ENCODE measurements around the gene ETFB. TPM values are rescaled to one million over a fixed set of nuclear protein-coding genes. Genes with fewer than 3 reads are reported as not detected.

The ETFB gene
- total and polyA plus RNA-seq, 10 of the 15 experiments (the other 5 are each of a cell fraction or from before 2014, with no cell fraction given), result 15.1 to 166 (median 87.8) TPM

DNA sequence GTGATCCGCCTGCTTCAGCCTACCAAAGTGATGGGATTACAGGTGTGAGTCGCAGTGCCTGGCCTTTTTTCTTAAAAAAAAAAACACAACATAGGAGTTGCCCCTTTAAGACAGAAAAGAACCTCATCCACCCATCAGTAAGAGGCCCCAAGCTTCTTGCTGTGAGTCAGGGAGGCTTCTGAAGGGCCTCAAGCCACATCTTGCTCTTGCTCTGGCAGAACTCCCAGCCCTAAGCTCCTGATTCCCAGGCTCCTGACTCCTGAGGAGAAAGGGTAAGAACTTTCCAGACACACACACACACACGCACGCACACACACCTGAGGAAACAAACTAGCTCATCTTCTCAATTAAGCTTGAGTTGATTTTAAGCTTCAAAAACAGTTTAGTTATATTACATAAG, 6.9 kb downstream of the ETFB start (continued):
- TF ChIP-seq EZH2 (IDR thresholded peaks at IDR 0.05; ENCODE audit: borderline replicate concordance, control insufficient read depth, low read depth, low read length), result no peak
- TF ChIP-seq ZNF24 (IDR thresholded peaks at IDR 0.05), result no peak
- no peak for TF ChIP-seq FOS (IDR thresholded peaks at IDR 0.05; ENCODE audit: borderline replicate concordance, extremely low read depth, insufficient read length)
- no peak for TF ChIP-seq NFYB (IDR thresholded peaks at IDR 0.05; ENCODE audit: insufficient read depth, low read depth, low read length)

DNA sequence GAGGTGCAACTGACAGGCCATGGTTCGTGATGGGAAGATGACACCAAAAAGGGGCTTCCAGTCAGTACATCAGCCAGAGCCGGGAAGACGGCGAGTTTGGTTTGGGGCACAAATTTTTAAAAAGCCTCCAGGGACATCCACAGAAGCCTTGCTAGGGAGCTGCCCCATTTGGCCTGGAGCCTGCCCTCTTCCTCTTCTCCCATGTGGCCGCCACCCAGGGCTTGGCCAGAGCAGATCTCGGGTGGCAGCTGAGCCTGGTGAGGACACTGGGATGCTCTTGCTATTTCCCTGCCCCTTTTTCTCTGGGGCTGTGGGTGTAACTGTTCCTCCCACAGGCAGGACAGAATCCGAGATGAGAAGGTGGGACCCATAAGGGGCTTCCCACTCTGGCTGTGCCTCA, 8.2 kb downstream of the ETFB start:
- 81% methylated on average over 6 of the region's 7 CpGs for WGBS (ENCODE audit: insufficient coverage, insufficient replicate concordance, low lambda C conversion rate, missing lambda C conversion rate)
- RAD21 ChIA-PET (ENCODE audit: unreplicated experiment), result interaction anchor here (0.6 kb wide), 1 partner anchor 10 kb away, joined by 3 read pairs; no protein-coding TSS in a partner anchor
- FAIRE-seq (no peak), ATAC-seq (no peak), DNase-seq (ENCODE audit: low read depth, low spot score) (no peak)
- H4K20me1 ChIP-seq (ENCODE audit: control insufficient read depth, insufficient read depth), result no peaks in the 10 kb centered on the region
- H2AFZ ChIP-seq (ENCODE audit: control insufficient read depth, low read depth, low read length), result no peak overlapping the region
- H3K4me2 ChIP-seq (ENCODE audit: control insufficient read depth, insufficient read depth), result no peak overlapping the region
- H3K36me3 ChIP-seq (ENCODE audit: control insufficient read depth in 2 of 2, insufficient read depth in 2 of 2, low read length in 1 of 2), result no peaks in the 10 kb centered on the region
- H3K27ac ChIP-seq (ENCODE audit: control insufficient read depth, insufficient read depth), result no peak overlapping the region
- no TSS peak for BruUV-seq (replicated peaks)
- in situ Hi-C loops (cut with MboI) (loop anchor here (25.0 kb wide), 1 partner anchor 1021 kb away; the partner anchor contains the start of gene KCNC3), intact Hi-C loops (cut with micrococcal nuclease; ENCODE audit: unreplicated experiment) (no loop called here)
- POLR2A ChIA-PET, result no interaction called here
- H3K27me3 ChIP-seq (replicated peaks in 1 of 2; ENCODE audit: control insufficient read depth in 2 of 2, insufficient read depth in 2 of 2, low read length in 1 of 2), result no peaks in the 10 kb centered on the region
- CTCF ChIA-PET, result interaction anchor here (1.9 kb wide), 1 partner anchor 63 kb away, joined by 4 read pairs; no protein-coding TSS in a partner anchor
- no peaks in the 10 kb centered on the region for H3K9me3 ChIP-seq (replicated peaks; ENCODE audit: control insufficient read depth, insufficient read depth, low read length)
- H3K4me1 ChIP-seq (ENCODE audit: control insufficient read depth, insufficient read depth, low read length), result no peaks in the 10 kb centered on the region
- no peak overlapping the region for H3K9ac ChIP-seq (ENCODE audit: control insufficient read depth, insufficient read depth, low read length)
- H3K79me2 ChIP-seq (ENCODE audit: control insufficient read depth, insufficient read depth, low read length), result no peaks in the 10 kb centered on the region
- H3K4me3 ChIP-seq, result no peak overlapping the region
- SMC1A ChIA-PET (ENCODE audit: uncharacterized antibody, unreplicated experiment), result no interaction called here
- TF ChIP-seq ASH2L (IDR thresholded peaks at IDR 0.05; ENCODE audit: borderline replicate concordance, low read depth) (no peak), POLR2AphosphoS5 (IDR thresholded peaks at IDR 0.05; ENCODE audit: low read length) (no peak), SMAD1 (IDR thresholded peaks at IDR 0.05; ENCODE audit: low read depth, partially characterized antibody) (no peak), RFX5 (IDR thresholded peaks at IDR 0.05; ENCODE audit: low read depth, low read length) (no peak), EED (IDR thresholded peaks at IDR 0.05; ENCODE audit: low read depth) (no peak), ZNF384 (IDR thresholded peaks at IDR 0.05; ENCODE audit: borderline replicate concordance, low read depth, low read length) (no peak), MEF2A (IDR thresholded peaks at IDR 0.05; ENCODE audit: insufficient read depth, low read depth, low read length) (no peak)
- TF ChIP-seq, protein P1, sequence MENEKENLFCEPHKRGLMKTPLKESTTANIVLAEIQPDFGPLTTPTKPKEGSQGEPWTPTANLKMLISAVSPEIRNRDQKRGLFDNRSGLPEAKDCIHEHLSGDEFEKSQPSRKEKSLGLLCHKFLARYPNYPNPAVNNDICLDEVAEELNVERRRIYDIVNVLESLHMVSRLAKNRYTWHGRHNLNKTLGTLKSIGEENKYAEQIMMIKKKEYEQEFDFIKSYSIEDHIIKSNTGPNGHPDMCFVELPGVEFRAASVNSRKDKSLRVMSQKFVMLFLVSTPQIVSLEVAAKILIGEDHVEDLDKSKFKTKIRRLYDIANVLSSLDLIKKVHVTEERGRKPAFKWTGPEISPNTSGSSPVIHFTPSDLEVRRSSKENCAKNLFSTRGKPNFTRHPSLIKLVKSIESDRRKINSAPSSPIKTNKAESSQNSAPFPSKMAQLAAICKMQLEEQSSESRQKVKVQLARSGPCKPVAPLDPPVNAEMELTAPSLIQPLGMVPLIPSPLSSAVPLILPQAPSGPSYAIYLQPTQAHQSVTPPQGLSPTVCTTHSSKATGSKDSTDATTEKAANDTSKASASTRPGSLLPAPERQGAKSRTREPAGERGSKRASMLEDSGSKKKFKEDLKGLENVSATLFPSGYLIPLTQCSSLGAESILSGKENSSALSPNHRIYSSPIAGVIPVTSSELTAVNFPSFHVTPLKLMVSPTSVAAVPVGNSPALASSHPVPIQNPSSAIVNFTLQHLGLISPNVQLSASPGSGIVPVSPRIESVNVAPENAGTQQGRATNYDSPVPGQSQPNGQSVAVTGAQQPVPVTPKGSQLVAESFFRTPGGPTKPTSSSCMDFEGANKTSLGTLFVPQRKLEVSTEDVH (IDR thresholded peaks at IDR 0.05; ENCODE audit: low read depth, partially characterized antibody), result no peak
- TF ChIP-seq, protein P2, sequence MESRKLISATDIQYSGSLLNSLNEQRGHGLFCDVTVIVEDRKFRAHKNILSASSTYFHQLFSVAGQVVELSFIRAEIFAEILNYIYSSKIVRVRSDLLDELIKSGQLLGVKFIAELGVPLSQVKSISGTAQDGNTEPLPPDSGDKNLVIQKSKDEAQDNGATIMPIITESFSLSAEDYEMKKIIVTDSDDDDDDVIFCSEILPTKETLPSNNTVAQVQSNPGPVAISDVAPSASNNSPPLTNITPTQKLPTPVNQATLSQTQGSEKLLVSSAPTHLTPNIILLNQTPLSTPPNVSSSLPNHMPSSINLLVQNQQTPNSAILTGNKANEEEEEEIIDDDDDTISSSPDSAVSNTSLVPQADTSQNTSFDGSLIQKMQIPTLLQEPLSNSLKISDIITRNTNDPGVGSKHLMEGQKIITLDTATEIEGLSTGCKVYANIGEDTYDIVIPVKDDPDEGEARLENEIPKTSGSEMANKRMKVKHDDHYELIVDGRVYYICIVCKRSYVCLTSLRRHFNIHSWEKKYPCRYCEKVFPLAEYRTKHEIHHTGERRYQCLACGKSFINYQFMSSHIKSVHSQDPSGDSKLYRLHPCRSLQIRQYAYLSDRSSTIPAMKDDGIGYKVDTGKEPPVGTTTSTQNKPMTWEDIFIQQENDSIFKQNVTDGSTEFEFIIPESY (IDR thresholded peaks at IDR 0.05), result no peak
